Astrocyte (in vitro differentiated cells and primary cell): ENCODE data around the gene ERVMER34-1. TPM values are rescaled to one million over a fixed set of nuclear protein-coding genes. Genes with fewer than 3 reads are reported as not detected.

Experiments
- DNase-seq: peaks from one replicate; pipeline ENCODE4 v3.0.0-alpha.2; 2010; ENCODE audit warnings: low read depth
- FAIRE-seq: peaks from 2 replicates; lab custom pipeline; 2011; peaks lifted over from hg19 to GRCh38; lab: Jason Lieb, UNC
- H2AFZ ChIP-seq: 2 replicates; pipeline ENCODE4 v1.6.0; 2012; ENCODE audit warnings: low read depth, low read length, inconsistent platforms
- H3K27ac ChIP-seq: 2 replicates; pipeline ENCODE4 v1.5.1; 2011; ENCODE audit warnings: low read depth, low read length, inconsistent platforms
- H3K27me3 ChIP-seq: 2 replicates; pipeline ENCODE4 v1.6.0; 2011; ENCODE audit warnings: low read length, inconsistent platforms; ENCODE audit not compliant: insufficient read depth
- H3K36me3 ChIP-seq: 2 replicates; pipeline ENCODE4 v1.5.1; 2011; ENCODE audit warnings: low read length, inconsistent platforms; ENCODE audit not compliant: insufficient read depth
- H3K4me1 ChIP-seq: 2 replicates; pipeline ENCODE4 v1.5.1; 2011; ENCODE audit warnings: low read length, inconsistent platforms; ENCODE audit not compliant: insufficient read depth
- H3K4me2 ChIP-seq: 2 replicates; pipeline ENCODE4 v1.6.0; 2012; ENCODE audit warnings: low read length, inconsistent platforms
- H3K4me3 ChIP-seq: 2 replicates; pipeline ENCODE4 v1.5.1; 2011; ENCODE audit warnings: low read depth, mild to moderate bottlenecking, low read length, inconsistent platforms; ENCODE audit not compliant: insufficient read depth
- H3K79me2 ChIP-seq: 2 replicates; pipeline ENCODE4 v1.6.0; 2012; ENCODE audit warnings: mild to moderate bottlenecking, low read length, inconsistent platforms; ENCODE audit not compliant: insufficient read depth
- H3K9ac ChIP-seq: 2 replicates; pipeline ENCODE4 v1.6.0; 2012; ENCODE audit warnings: mild to moderate bottlenecking, low read length, inconsistent platforms
- H3K9me3 ChIP-seq: 2 replicates; pipeline ENCODE4 v1.5.1; 2012; ENCODE audit warnings: low read depth, mild to moderate bottlenecking, low read length, inconsistent platforms; ENCODE audit not compliant: insufficient read depth
- H4K20me1 ChIP-seq: 2 replicates; pipeline ENCODE4 v1.6.0; 2012; ENCODE audit warnings: low read length, inconsistent platforms; ENCODE audit not compliant: insufficient read depth
- H3K27ac Mint-ChIP-seq: one replicate; pipeline ENCODE4 v1.8.0; 2021; ENCODE audit warnings: mild to moderate bottlenecking, mixed read lengths; ENCODE audit not compliant: unreplicated experiment
- H3K27me3 Mint-ChIP-seq: one replicate; pipeline ENCODE4 v1.8.0; 2021; ENCODE audit warnings: low read depth, mixed read lengths; ENCODE audit not compliant: unreplicated experiment
- H3K36me3 Mint-ChIP-seq: one replicate; pipeline ENCODE4 v1.8.0; 2021; ENCODE audit warnings: low read depth, mixed read lengths; ENCODE audit not compliant: unreplicated experiment
- H3K4me1 Mint-ChIP-seq: one replicate; pipeline ENCODE4 v1.8.0; 2021; ENCODE audit warnings: low read depth, mixed read lengths; ENCODE audit not compliant: unreplicated experiment
- H3K4me3 Mint-ChIP-seq: one replicate; pipeline ENCODE4 v1.8.0; 2021; ENCODE audit warnings: mild to moderate bottlenecking, moderate library complexity, mixed read lengths; ENCODE audit not compliant: unreplicated experiment
- H3K9me3 Mint-ChIP-seq: one replicate; pipeline ENCODE4 v1.8.0; 2021; ENCODE audit warnings: mild to moderate bottlenecking, mixed read lengths; ENCODE audit not compliant: unreplicated experiment
- EZH2 ChIP-seq: IDR thresholded peaks from 2 replicates; pipeline ENCODE4 v1.6.1; 2012; ENCODE audit warnings: mild to moderate bottlenecking, low read length, inconsistent platforms; ENCODE audit not compliant: insufficient read depth
- total RNA-seq: library from RNA; stranded (reverse); gene quantifications from 2 replicates; pipeline ENCODE4 v1.2.1, GENCODE V29; 2021
- TF ChIP-seq, protein P1 (sequence below): IDR thresholded peaks from 2 replicates; pipeline ENCODE4 v1.5.1; 2011; ENCODE audit warnings: low read depth, mild to moderate bottlenecking, inconsistent platforms, low read length, moderate library complexity; ENCODE audit not compliant: insufficient read depth

The ERVMER34-1 gene
- total RNA-seq, 1 donor from 2014 or later: 0.32 TPM

DNA sequence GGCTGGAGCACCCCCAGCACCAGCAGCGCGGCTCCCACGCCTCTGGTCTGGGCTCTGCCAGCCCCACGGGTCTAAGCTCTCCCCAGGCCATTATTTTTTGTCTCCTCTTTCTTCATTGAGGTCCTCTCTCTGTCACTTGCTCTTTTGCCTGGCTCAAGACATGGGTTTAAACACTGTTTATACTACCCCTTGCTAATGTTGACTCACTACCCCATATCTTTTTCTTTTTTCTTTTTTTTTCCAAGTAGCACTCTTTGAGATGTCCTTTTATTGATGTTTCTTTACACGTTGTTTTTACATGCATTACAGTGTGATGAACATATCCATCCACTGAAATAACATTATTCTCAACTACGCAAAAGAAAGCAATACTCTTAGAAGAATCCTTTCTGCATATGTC is 1.7 kb upstream of the ERVMER34-1 start:
- H3K27me3 Mint-ChIP-seq: peaks cover 27% of the 10 kb centered on the region
- H3K4me3 Mint-ChIP-seq: no peak overlapping the region
- peaks cover 6% of the 10 kb centered on the region for H3K4me1 ChIP-seq

DNA sequence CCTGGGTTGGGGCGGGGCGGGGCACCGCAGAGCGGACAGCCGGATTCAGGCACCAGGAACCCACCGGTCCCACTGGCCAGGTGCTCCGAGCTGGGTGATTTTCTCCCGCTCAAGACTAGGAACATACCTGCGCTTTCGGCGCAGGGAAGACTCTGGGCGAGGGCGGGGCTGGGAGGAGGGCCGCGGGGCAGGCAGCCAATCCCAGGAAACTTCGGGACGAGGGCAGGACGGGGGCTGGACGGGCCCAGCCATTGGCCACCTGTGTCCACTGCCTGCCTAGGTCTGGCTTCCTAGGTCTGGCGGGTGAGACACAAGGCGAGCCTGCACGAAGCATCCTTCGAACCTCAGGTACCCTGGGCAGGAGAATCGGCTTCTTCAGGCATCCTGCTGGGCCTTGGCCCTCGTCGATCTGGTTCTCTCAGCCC is 274 bp upstream of the ERVMER34-1 start:
- no peaks in the 10 kb centered on the region for H3K36me3 ChIP-seq
- no peaks in the 10 kb centered on the region for H4K20me1 ChIP-seq
- H3K79me2 ChIP-seq: no peaks in the 10 kb centered on the region
- no peaks in the 10 kb centered on the region for H3K36me3 Mint-ChIP-seq
- peak overlapping the region; percentile 33 for H3K9ac ChIP-seq
- no peaks in the 10 kb centered on the region for H3K9me3 ChIP-seq
- H3K4me1 ChIP-seq: peaks cover 6% of the 10 kb centered on the region
- peak overlapping the region; percentile 85 for H3K4me2 ChIP-seq
- peaks cover 29% of the 10 kb centered on the region for H3K27me3 Mint-ChIP-seq
- H3K9me3 Mint-ChIP-seq: no peaks in the 10 kb centered on the region
- H3K27ac ChIP-seq: no peak overlapping the region
- no peaks in the 10 kb centered on the region for H3K4me1 Mint-ChIP-seq
- no peak overlapping the region for H3K27ac Mint-ChIP-seq
- TF ChIP-seq, protein P1, sequence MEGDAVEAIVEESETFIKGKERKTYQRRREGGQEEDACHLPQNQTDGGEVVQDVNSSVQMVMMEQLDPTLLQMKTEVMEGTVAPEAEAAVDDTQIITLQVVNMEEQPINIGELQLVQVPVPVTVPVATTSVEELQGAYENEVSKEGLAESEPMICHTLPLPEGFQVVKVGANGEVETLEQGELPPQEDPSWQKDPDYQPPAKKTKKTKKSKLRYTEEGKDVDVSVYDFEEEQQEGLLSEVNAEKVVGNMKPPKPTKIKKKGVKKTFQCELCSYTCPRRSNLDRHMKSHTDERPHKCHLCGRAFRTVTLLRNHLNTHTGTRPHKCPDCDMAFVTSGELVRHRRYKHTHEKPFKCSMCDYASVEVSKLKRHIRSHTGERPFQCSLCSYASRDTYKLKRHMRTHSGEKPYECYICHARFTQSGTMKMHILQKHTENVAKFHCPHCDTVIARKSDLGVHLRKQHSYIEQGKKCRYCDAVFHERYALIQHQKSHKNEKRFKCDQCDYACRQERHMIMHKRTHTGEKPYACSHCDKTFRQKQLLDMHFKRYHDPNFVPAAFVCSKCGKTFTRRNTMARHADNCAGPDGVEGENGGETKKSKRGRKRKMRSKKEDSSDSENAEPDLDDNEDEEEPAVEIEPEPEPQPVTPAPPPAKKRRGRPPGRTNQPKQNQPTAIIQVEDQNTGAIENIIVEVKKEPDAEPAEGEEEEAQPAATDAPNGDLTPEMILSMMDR: no peak
- no peak for TF ChIP-seq EZH2
- FAIRE-seq (no peak), DNase-seq (peak; percentile 8)
- H3K27me3 ChIP-seq: peaks cover 10% of the 10 kb centered on the region
- peak overlapping the region; percentile 84 for H3K4me3 Mint-ChIP-seq
- peak overlapping the region; percentile 41 for H3K4me3 ChIP-seq
- H2AFZ ChIP-seq: peak overlapping the region; percentile 79

More for the DNA sequence above, 1.7 kb upstream of the ERVMER34-1 start:
- H3K27ac ChIP-seq: no peak overlapping the region
- no peak overlapping the region for H3K4me3 ChIP-seq
- no peaks in the 10 kb centered on the region for H3K36me3 ChIP-seq
- H3K27me3 ChIP-seq: peaks cover 12% of the 10 kb centered on the region
- H3K9me3 ChIP-seq: no peaks in the 10 kb centered on the region
- no peaks in the 10 kb centered on the region for H4K20me1 ChIP-seq
- no peaks in the 10 kb centered on the region for H3K9me3 Mint-ChIP-seq
- TF ChIP-seq, protein P1: no peak
- TF ChIP-seq EZH2: no peak
- H3K4me1 Mint-ChIP-seq: no peaks in the 10 kb centered on the region
- no peak overlapping the region for H3K9ac ChIP-seq
- no peaks in the 10 kb centered on the region for H3K79me2 ChIP-seq
- no peak for DNase-seq
- no peak for FAIRE-seq
- H3K4me2 ChIP-seq: peak overlapping the region; percentile 15
- H3K36me3 Mint-ChIP-seq: no peaks in the 10 kb centered on the region
- no peak overlapping the region for H2AFZ ChIP-seq
- no peak overlapping the region for H3K27ac Mint-ChIP-seq

- Histone ChIP-seq H3K27ac (no peak overlapping the region), H3K36me3 (no peaks in the 10 kb centered on the region), H3K4me2 (no peak overlapping the region), H2AFZ (no peak overlapping the region), H3K4me1 (peaks cover 6% of the 10 kb centered on the region), H4K20me1 (no peaks in the 10 kb centered on the region), H3K4me3 (no peak overlapping the region), H3K27me3 (peaks cover 9% of the 10 kb centered on the region), H3K79me2 (no peaks in the 10 kb centered on the region), H3K9me3 (no peaks in the 10 kb centered on the region), H3K9ac (no peak overlapping the region)
- no peaks in the 10 kb centered on the region for H3K9me3 Mint-ChIP-seq
- H3K4me1 Mint-ChIP-seq: no peaks in the 10 kb centered on the region
- H3K27ac Mint-ChIP-seq: no peak overlapping the region
- peak overlapping the region; percentile 67 for H3K4me3 Mint-ChIP-seq
- no peaks in the 10 kb centered on the region for H3K36me3 Mint-ChIP-seq
- DNase-seq: no peak
- H3K27me3 Mint-ChIP-seq: peaks cover 29% of the 10 kb centered on the region
- no peak for FAIRE-seq
- no peak for TF ChIP-seq EZH2
- TF ChIP-seq, protein P1: no peak
These were observed 1.0 kb downstream of the ERVMER34-1 start for GRCh38 chr4:52750213-52750612.
